NCI-H1092 (cell line): ENCODE results near the gene ADAMTS15.
A peak's percentile ranks its signal among the peaks of the same experiment; 100 is the strongest.

Experiments
- DNase-seq: peaks from one replicate; lab custom pipeline; 2025; lab: John Stamatoyannopoulos, UW

ADAMTS15 gene

GRCh38 chr11:130478204-130478701, 29.8 kb downstream of the ADAMTS15 start:
- no peak for DNase-seq

GRCh38 chr11:130478881-130479280, 30.4 kb downstream of the ADAMTS15 start:
- no peak for DNase-seq

DNA sequence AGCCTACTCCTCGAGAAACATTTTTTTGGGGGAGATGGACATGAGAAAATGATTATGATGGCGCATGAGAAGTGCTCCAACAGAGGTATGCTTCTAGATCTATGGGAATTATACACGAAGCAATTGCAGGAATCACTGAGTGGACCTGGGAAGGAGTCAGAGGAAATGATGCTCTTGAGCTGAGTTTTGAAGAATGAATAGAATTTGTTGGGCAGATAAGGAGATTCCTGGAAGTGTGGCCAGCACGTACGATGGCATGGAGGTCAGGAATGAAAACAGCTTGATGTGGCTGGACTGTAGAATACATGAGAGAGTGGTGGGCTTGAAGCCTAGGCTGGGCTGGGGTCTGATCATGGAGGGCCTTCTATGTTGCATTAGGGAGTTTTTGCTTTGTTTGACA, 31.7 kb downstream of the ADAMTS15 start:
- DNase-seq = no peak

GRCh38 chr11:130480711-130481140, 32.3 kb downstream of the ADAMTS15 start:
- no peak for DNase-seq

- DNase-seq = no peak
Observed at GRCh38 chr11:130483124-130483523, 34.7 kb downstream of the ADAMTS15 start.

DNA sequence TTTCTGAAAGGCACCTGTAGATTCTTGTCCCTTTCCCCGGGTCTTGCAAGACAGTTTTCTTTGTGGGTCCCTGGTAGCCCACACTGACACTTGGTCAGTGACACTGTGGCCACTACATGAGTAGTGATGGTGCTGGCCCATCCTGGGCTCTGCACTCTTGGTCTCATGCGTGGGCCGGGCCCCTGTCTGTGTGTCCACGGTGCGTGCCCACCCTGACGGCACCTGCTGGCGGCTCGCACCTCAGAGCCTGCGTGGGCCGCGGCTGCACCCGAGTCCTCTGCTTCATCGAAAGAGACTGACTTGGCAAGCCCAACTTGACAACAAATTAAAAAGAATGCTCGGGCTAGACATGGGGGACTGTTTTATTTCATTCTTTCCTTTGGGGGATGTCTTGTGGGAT, 37.5 kb downstream of the ADAMTS15 start:
- no peak for DNase-seq

GRCh38 chr11:130486391-130486836, 38.0 kb downstream of the ADAMTS15 start:
- DNase-seq = no peak

GRCh38 chr11:130486987-130487923, 38.8 kb downstream of the ADAMTS15 start:
- no peak for DNase-seq

DNA sequence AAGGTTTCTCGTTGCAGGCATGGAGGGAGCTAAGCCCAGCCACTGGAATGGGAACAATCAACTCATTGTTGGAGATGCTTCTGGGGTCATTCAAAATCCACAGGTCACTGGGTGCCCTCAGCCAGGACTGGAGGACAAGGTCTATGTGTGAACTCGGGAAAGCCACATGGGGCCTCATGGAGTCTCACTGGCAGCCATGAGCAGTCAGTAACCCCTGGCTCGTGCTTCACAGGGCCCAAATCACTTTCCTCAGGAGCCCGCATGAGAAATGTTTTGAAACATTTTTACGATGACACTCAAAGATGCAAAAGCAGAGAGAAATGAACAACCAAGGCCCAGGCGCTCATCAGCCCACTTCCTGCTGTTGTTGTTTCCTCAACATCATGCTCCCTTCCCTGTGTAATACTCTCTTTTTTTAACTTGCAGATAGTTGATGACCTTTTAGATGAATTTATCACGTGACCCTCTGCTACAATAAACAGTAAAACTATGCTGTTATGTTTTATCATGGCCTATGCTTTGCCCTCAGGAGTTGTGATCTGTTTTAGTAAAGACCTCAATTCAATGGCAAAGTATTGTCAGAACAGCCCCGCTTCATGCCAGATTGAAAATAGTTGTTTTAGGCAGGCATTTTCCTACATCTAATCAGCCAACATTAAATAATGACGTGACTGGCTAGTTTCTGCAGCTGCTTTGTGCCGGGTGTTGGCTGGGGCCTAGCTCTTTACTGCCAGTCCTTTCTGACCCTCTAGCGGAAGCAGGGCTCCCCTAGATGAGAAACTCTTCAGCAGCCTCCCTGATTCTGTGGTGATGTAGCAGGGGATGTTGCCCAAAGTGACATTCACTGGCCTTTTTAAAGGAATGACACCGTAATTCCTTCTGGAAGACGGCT, 39.7 kb downstream of the ADAMTS15 start:
- DNase-seq = no peak

GRCh38 chr11:130488848-130489584, 40.6 kb downstream of the ADAMTS15 start:
- no peak for DNase-seq

DNA sequence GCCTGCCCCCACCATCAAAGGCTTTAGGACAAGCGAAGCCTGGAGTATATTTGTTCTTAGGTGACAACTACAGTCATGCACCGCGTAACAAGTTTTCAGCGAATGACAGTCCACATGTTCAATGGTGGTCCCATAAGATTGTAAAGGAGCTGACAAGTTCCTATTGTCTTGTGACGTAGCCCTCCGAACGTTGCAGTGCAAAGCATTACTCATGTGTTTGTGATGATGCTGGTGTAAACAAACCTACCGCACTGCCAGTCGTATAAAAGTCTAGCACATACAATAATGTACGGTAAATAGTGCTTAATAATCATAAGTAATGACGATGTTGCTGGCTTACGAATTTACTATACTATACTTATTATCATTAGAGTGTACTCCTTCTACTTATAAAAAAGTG, 41.3 kb downstream of the ADAMTS15 start:
- DNase-seq = no peak

GRCh38 chr11:130490682-130491449, 42.4 kb downstream of the ADAMTS15 start:
- DNase-seq = no peak

- no peak for DNase-seq
Observed at GRCh38 chr11:130498181-130498580, 49.7 kb downstream of the ADAMTS15 start.

DNA sequence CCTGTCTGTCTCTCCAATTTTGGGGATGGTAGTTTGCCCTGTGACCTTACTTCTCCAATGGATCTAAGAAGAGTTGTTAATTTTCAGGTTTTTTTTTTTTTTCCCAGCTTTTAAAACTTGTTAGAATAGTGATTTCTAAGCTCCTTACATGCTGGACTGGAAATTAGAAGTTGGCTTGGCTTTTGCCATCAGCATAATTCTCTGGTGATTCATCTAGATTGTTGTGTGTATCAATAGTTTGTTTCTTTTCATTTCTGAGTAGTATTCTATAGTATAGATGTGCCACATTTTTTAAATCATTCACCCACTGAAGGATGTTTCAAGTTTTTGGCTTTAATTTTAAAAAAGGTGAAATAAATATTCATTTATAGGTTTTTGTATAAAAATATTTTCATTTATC, 51.4 kb downstream of the ADAMTS15 start:
- no peak for DNase-seq

DNA sequence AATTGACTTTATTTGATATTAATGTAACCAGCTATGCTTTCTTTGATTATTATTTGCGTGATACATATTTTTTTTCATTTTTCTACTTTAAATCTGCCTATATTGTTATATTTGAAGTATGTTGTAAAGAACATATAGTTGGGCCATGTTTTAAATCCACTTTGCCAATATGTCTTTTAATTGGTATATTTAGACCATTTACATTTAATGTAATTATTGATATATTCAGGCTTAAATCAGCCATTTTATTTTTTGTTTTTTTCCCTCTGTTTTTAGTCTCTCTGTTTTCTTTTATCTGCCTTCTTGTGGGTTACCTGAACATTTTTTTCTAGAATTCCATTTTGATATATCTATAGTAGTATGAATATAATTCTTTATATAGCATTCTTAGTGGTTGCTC, 55.9 kb downstream of the ADAMTS15 start:
- DNase-seq = no peak

GRCh38 chr11:130508913-130509312, 60.5 kb downstream of the ADAMTS15 start:
- no peak for DNase-seq

DNA sequence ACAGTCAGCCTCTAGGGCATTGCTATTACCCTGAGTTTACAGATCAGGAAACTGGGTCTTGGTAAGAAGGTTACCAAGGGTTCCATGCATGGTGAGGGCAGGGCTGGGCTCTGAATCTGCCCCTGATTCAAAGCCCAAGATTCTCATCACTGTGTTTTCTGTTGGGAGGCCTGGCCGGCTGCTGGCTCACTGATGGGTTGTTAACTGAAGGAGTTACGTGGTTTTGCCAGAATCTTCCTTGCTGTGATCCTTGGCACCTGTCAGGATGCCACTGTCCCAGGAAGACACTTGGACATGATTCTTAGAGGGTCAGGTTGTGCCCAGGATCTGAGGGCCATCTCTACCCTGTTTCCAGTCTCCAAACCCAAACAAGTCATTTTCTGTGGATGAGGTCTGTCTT, 61.5 kb downstream of the ADAMTS15 start:
- no peak for DNase-seq

DNA sequence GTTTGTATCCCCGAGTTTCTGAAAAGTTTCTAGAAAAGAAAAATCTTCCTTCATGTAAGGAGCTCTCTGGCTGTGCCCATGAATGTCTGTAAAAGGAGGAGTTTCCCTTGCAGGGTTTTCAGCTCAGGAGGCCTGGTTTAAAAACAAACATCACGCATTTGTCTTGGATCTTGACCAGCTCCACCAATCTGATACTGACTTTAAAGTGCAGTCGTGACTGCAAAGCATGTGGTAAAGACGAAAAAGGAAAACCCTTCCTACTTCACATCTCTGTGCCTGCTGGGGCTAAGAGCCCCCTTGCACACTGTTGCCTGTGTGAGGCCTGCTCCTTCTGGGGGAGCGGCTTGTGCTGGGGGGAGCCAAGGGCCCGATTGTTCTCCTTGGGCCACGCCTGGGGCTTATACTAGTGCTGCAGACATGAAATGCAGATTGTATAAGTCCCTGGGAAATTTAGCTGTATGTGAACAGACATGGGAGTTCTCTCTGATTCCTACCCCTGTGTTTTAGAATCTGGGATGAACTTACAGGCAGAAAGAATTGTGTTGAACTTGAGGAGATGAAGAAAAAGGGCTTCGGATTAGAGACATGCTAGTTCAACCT, 62.1 kb downstream of the ADAMTS15 start:
- no peak for DNase-seq

- no peak for DNase-seq
Observed at GRCh38 chr11:130511765-130512164, 63.3 kb downstream of the ADAMTS15 start.

- no peak for DNase-seq
Observed at GRCh38 chr11:130512662-130513061, 64.2 kb downstream of the ADAMTS15 start.

- peak; percentile 18 for DNase-seq
Observed at GRCh38 chr11:130513132-130513531, 64.7 kb downstream of the ADAMTS15 start.
